OCI-LY7 (cell line): ENCODE data around the gene CRTC2. TPM values are rescaled to one million over a fixed set of nuclear protein-coding genes. Genes with fewer than 3 reads are reported as not detected.
"Not testable (repeated sequence)": the region's sequence is repeated elsewhere in the genome, so short reads cannot be mapped to it uniquely, and the experiment has no call there.

ENCODE experiments used
- BruUV-seq: library from RNA; stranded (reverse); fragments of 400-500 nt; replicated peaks from 2 replicates; lab custom pipeline; 2021; lab: Mats Ljungman, UMichigan
- CTCF ChIA-PET: fragments of 300-600 bp; sonication (Branson Sonifier 250); formaldehyde crosslinking; loops from one replicate; lab custom pipeline; 2022; ENCODE audit warnings: antibody characterized with exemption; ENCODE audit not compliant: unreplicated experiment; lab: Charles Lee
- POLR2A ChIA-PET: fragments of 300-600 bp; sonication (Branson Sonifier 250); formaldehyde crosslinking; loops from one replicate; lab custom pipeline; 2022; ENCODE audit warnings: antibody characterized with exemption; lab: Charles Lee
- DNase-seq: peaks from one replicate; pipeline ENCODE4 v3.0.0-alpha.2; 2015; ENCODE audit warnings: low spot score
- H2AFZ ChIP-seq: fragments of 200-600 bp; sonication (generic), shearing (Covaris generic); 2 replicates; pipeline ENCODE4 v1.6.1; 2014; ENCODE audit warnings: mild to moderate bottlenecking, antibody characterized with exemption, low read length, moderate library complexity
- H3K27ac ChIP-seq: fragments of 200-600 bp; sonication (generic); 2 replicates; pipeline ENCODE4 v1.5.1; 2014; ENCODE audit warnings: mixed run types, low read depth, mild to moderate bottlenecking, moderate library complexity, low read length, inconsistent platforms; ENCODE audit not compliant: poor library complexity, severe bottlenecking
- H3K36me3 ChIP-seq: fragments of 200-600 bp; sonication (generic); 2 replicates; pipeline ENCODE4 v1.6.1; 2014; ENCODE audit warnings: mild to moderate bottlenecking, antibody characterized with exemption, low read length, moderate library complexity, mixed read lengths; ENCODE audit not compliant: insufficient read depth
- H3K4me1 ChIP-seq: fragments of 200-600 bp; sonication (generic); 2 replicates; pipeline ENCODE4 v1.5.1; 2014; ENCODE audit warnings: mild to moderate bottlenecking, low read length; ENCODE audit not compliant: insufficient read depth, poor library complexity, severe bottlenecking
- H3K4me2 ChIP-seq: fragments of 200-600 bp; sonication (generic); 2 replicates; pipeline ENCODE4 v1.6.1; 2014; ENCODE audit warnings: mild to moderate bottlenecking, low read length
- H3K4me3 ChIP-seq: fragments of 200-600 bp; sonication (generic); 2 replicates; pipeline ENCODE4 v1.5.1; 2014; ENCODE audit warnings: mild to moderate bottlenecking, low read depth, low read length; ENCODE audit not compliant: poor library complexity, severe bottlenecking
- H3K79me2 ChIP-seq: fragments of 200-600 bp; sonication (generic); 2 replicates; pipeline ENCODE4 v1.6.1; 2016; ENCODE audit warnings: low read depth, mild to moderate bottlenecking, low read length, moderate library complexity, mixed read lengths; ENCODE audit not compliant: insufficient read depth
- H3K9me2 ChIP-seq: fragments of 200-600 bp; sonication (generic); 2 replicates; pipeline ENCODE4 v1.6.1; 2016; ENCODE audit warnings: mild to moderate bottlenecking, low read length, mixed read lengths; ENCODE audit not compliant: insufficient read depth
- H3K9me3 ChIP-seq: fragments of 200-600 bp; sonication (generic); 2 replicates; pipeline ENCODE4 v1.6.1; 2014; ENCODE audit warnings: mild to moderate bottlenecking, mixed run types, low read length, mixed read lengths
- H4K20me1 ChIP-seq: fragments of 200-600 bp; sonication (generic); 2 replicates; pipeline ENCODE4 v1.6.1; 2014; ENCODE audit warnings: mild to moderate bottlenecking, antibody characterized with exemption, low read length, moderate library complexity, mixed read lengths; ENCODE audit not compliant: insufficient read depth
- CTCF ChIP-seq: fragments of 200-600 bp; sonication (generic); conservative IDR thresholded peaks from 2 replicates; pipeline ENCODE4 v1.5.1; 2014; ENCODE audit warnings: mild to moderate bottlenecking, antibody characterized with exemption, low read length, moderate library complexity, mixed read lengths
- EZH2phosphoT487 ChIP-seq: fragments of 200-600 bp; sonication (generic); IDR thresholded peaks from 2 replicates; pipeline ENCODE4 v1.6.1; 2018; ENCODE audit warnings: low read depth, borderline replicate concordance, mild to moderate bottlenecking, mixed run types, antibody characterized with exemption, low read length, moderate library complexity, mixed read lengths
- intact Hi-C: fragments of 100-400 bp; cut with micrococcal nuclease; formaldehyde crosslinking; loops from one replicate; pipeline ENCODE4 v1.10.0; 2022; ENCODE audit not compliant: unreplicated experiment
- total RNA-seq, 2 experiments: library from RNA; depleted of rRNA in 1 of 2; stranded (reverse); fragments of >200 nt in 1 of 2; shearing (Covaris generic) in 1 of 2; gene quantifications; 2 replicates each; pipeline ENCODE4 v1.2.3, GENCODE V29; 2014 to 2022

CRTC2 gene
- total RNA-seq, 2 experiments from 2014 or later: 15.6 to 65.6 TPM

GRCh38 chr1:153908071-153908470, 50.3 kb downstream of the CRTC2 start:
- Histone ChIP-seq H3K4me3 (no peak overlapping the region), H2AFZ (no peak overlapping the region), H3K4me2 (no peak overlapping the region), H4K20me1 (peaks cover 13% of the 10 kb centered on the region; the same call in 1 of the 2 replicates), H3K9me2 (no peaks in the 10 kb centered on the region), H3K27ac (no peak overlapping the region), H3K9me3 (0 out of 2 replicates have a peak, but pooled peaks cover 6% of the 10 kb centered on the region), H3K79me2 (peaks cover 100% of the 10 kb centered on the region), H3K4me1 (peaks cover 5% of the 10 kb centered on the region), H3K36me3 (peaks cover 66% of the 10 kb centered on the region)
- POLR2A ChIA-PET: interaction anchor here (0.7 kb wide), 1 partner anchor 77 kb away, joined by 3 read pairs; no protein-coding TSS in a partner anchor
- intact Hi-C loops: no loop called here
- BruUV-seq: no TSS peak
- CTCF ChIA-PET: no interaction called here
- no peak for TF ChIP-seq CTCF
- no peak for TF ChIP-seq EZH2phosphoT487
- DNase-seq: no peak

- Histone ChIP-seq H3K36me3 (peaks cover 68% of the 10 kb centered on the region), H3K4me1 (peaks cover 5% of the 10 kb centered on the region), H3K79me2 (peaks cover 100% of the 10 kb centered on the region), H3K9me3 (0 out of 2 replicates have a peak, but pooled peaks cover 6% of the 10 kb centered on the region), H2AFZ (no peak overlapping the region), H4K20me1 (peaks cover 9% of the 10 kb centered on the region; the same call in 1 of the 2 replicates), H3K27ac (no peak overlapping the region), H3K9me2 (no peaks in the 10 kb centered on the region), H3K4me2 (no peak overlapping the region), H3K4me3 (no peak overlapping the region)
- POLR2A ChIA-PET: no interaction called here
- BruUV-seq: no TSS peak
- DNase-seq: no peak
- TF ChIP-seq CTCF (no peak), EZH2phosphoT487 (no peak)
- intact Hi-C loops: no loop called here
- CTCF ChIA-PET: no interaction called here
Observed at GRCh38 chr1:153907134-153907533, 51.3 kb downstream of the CRTC2 start.

GRCh38 chr1:153906396-153906795, 52.0 kb downstream of the CRTC2 start:
- peaks cover 100% of the 10 kb centered on the region for H3K79me2 ChIP-seq
- H3K4me1 ChIP-seq: peaks cover 5% of the 10 kb centered on the region
- H4K20me1 ChIP-seq: peaks cover 5% of the 10 kb centered on the region; the same call in 1 of the 2 replicates
- TF ChIP-seq CTCF: no peak
- no peak for TF ChIP-seq EZH2phosphoT487
- H3K36me3 ChIP-seq: peaks cover 62% of the 10 kb centered on the region
- ChIA-PET POLR2A (no interaction called here), CTCF (interaction anchor here (0.6 kb wide), 1 partner anchor 186 kb away, joined by 4 read pairs; no protein-coding TSS in a partner anchor)
- no peak overlapping the region for H3K27ac ChIP-seq
- 0 out of 2 replicates have a peak, but pooled peaks cover 6% of the 10 kb centered on the region for H3K9me3 ChIP-seq
- no TSS peak for BruUV-seq
- intact Hi-C loops: no loop called here
- no peak for DNase-seq
- no peaks in the 10 kb centered on the region for H3K9me2 ChIP-seq
- H3K4me3 ChIP-seq: no peak overlapping the region
- no peak overlapping the region for H2AFZ ChIP-seq
- H3K4me2 ChIP-seq: no peak overlapping the region

- H2AFZ ChIP-seq, H3K9me2 ChIP-seq, H3K4me2 ChIP-seq, H4K20me1 ChIP-seq, H3K4me1 ChIP-seq, DNase-seq, H3K9me3 ChIP-seq, intact Hi-C loops, H3K4me3 ChIP-seq, BruUV-seq, H3K27ac ChIP-seq: not testable (repeated sequence)
- Histone ChIP-seq H3K79me2 (peaks cover 100% of the 10 kb centered on the region), H3K36me3 (peaks cover 60% of the 10 kb centered on the region)
- POLR2A ChIA-PET: interaction anchor here (0.7 kb wide), 1 partner anchor 13 kb away, joined by 3 read pairs; no protein-coding TSS in a partner anchor
- CTCF ChIA-PET: interaction anchor here (0.6 kb wide), 1 partner anchor 186 kb away, joined by 4 read pairs; no protein-coding TSS in a partner anchor
Observed at GRCh38 chr1:153905908-153906307, 52.5 kb downstream of the CRTC2 start.
